Pancreas (tissue), 10 donors: ENCODE results near the gene BCL6. TPM values are rescaled to one million over a fixed set of nuclear protein-coding genes. Genes with fewer than 3 reads are reported as not detected.

Source experiments
- ATAC-seq, 4 donors: fragments of 200-7000 bp; cut with Tn5 transposase; one replicate each; pipeline versions ENCODE4 v1.8.0 to v1.9.1; 2020; ENCODE audit warnings: mild to moderate bottlenecking in 4 of 4, moderate library complexity in 4 of 4
- DNase-seq, 6 donors: peaks; one replicate each; pipeline ENCODE4 v3.0.0-alpha.2; 2020
- FAIRE-seq: peaks from 2 replicates; lab custom pipeline; 2012; peaks lifted over from hg19 to GRCh38; lab: Jason Lieb, UNC
- H3K27ac ChIP-seq, 4 donors: fragments of 200-600 bp; sonication (generic); 1 replicate in 3 of 4; 2 replicates in 1 of 4; pipeline versions ENCODE4 v1.5.0 to v1.8.0; 2020
- H3K27me3 ChIP-seq, 4 donors: fragments of 200-600 bp; one replicate each; pipeline ENCODE4 v1.8.0; 2021
- H3K36me3 ChIP-seq, 3 donors: fragments of 200-600 bp; sonication (generic) in 1 of 3; one replicate each; pipeline versions ENCODE4 v1.5.0 to v1.8.0; 2020 to 2021
- H3K4me1 ChIP-seq, 3 donors: fragments of 200-600 bp; one replicate each; pipeline ENCODE4 v1.8.0; 2021
- H3K4me3 ChIP-seq, 4 donors: fragments of 200-600 bp; sonication (generic) in 2 of 4; one replicate each; pipeline versions ENCODE4 v1.5.0 to v1.8.0; 2020 to 2021
- H3K9me3 ChIP-seq, 4 donors: fragments of 200-600 bp; one replicate each; pipeline ENCODE4 v1.8.0; 2021
- WGBS, 2 donors: extraction: QIAGEN DNeasy Blood & Tissue Kit; methylation state at CpG; one replicate each; pipeline ENCODE4 v1.1.7; 2013; 5-methylcytosine and 5-hydroxymethylcytosine counted together
- intact Hi-C, 3 donors: fragments of 100-400 bp; cut with DNase I; formaldehyde crosslinking; loops; one replicate each; pipeline versions ENCODE4 v1.11.1 to v1.14.2; 2022
- polyA plus RNA-seq, 2 donors: library from polyadenylated mRNA; stranded (reverse); fragments of 200-250 nt; gene quantifications; one replicate each; pipeline ENCODE4 v1.2.3, GENCODE V29; 2013
- total RNA-seq, 6 donors: library from RNA; stranded (reverse); fragmentation: NEBNext Ultra II Directional in 4 of 6; extraction: Animal tissue kit (Norgen Biotek cat#: 25700) in 4 of 6; gene quantifications; one replicate each; pipeline versions ENCODE4 v1.2.1 to v1.2.4, GENCODE V29; 2021 to 2023
- TF ChIP-seq, protein P1 (sequence below), 4 donors: fragments of 200-600 bp; sonication (generic) in 3 of 4; IDR thresholded peaks; one replicate each; pipeline versions ENCODE4 v1.5.0 to v1.8.0; 2021; ENCODE audit warnings: antibody characterized with exemption in 4 of 4
- donor health status: healthy with polysubstance abuse.
- donor health status: DM: no; HTN: no; CAD: no; lungs with moderate emphysema.
- donor health status: DM: no; HTN: no; CAD: no.
- donor health status: control.
- donor health status: control.
- donor health status: Bipolar disorder and iron deficiency.
- donor health status: DM: yes; HTN: yes; CAD: no.
- donor health status: DM: no; HTN: no; CAD: no.
- donor health status: DM: no; HTN: no; CAD: no.
- donor health status: DM: yes; HTN: yes; CAD: no.

Gene BCL6
- total and polyA plus RNA-seq, 8 donors = 19.0 to 48.1 (median 30.5) TPM

DNA sequence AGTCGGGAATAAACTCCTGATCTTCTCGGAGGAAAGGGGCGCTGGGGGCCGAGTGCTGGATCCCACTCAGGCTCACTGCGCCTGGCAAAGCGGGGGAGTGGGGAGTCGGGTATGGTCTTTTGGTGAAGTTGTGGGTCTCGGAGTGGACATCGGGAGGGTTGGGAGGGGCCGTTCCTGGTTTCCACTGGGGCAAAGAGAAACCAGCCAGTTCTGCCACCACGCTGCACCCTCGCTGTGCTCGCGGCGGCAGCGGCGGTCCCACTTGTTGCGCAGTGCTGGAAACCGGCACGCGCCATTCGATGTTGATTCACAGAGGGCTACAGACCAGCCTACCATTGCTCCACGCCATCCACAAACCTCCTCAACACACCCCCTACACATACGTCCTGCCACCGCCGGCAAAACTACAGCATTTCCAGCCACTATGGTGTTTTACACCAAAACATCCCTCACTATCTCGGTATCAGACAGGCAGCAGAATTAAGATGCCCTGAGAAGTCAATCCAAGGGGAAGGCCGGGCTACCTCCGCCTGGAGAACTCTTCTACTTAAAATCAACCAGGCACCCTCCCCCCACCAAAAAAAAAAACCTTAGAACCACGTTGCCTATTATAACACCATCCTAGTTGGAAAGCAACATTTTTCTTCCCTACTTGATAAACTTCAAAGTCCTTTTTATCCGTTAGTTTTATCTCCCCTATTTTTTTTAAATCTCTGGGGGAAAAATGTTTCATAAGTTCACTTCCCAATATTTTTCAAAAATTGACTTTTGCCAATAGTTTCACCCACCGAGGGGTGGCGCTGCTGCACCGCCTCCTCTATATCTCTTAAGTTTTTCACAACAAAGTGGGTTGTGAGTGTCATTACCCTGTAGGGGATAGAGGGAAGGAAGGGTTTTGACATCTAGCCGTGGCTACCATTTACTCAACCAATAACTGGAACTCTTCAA, 3.6 kb downstream of the BCL6 start:
- Histone ChIP-seq H3K4me3 (peak overlapping the region; percentile 20 to 80 (median 60)), H3K9me3 (no peaks in the 10 kb centered on the region), H3K27ac (peak overlapping the region; percentile 99), H3K36me3 (no peaks in the 10 kb centered on the region), H3K27me3 (no peaks in the 10 kb centered on the region), H3K4me1 (peaks cover 4 to 9% (median 7%) of the 10 kb centered on the region in 3 donors)
- intact Hi-C loops = loop anchor here in 1 of 3 donors (10.0 kb wide), 2 partner anchors 303 to 553 kb away; no protein-coding TSS in a partner anchor
- DNase-seq = peak; percentile 52 to 81 (median 70)
- no peak for FAIRE-seq
- TF ChIP-seq, protein P1, sequence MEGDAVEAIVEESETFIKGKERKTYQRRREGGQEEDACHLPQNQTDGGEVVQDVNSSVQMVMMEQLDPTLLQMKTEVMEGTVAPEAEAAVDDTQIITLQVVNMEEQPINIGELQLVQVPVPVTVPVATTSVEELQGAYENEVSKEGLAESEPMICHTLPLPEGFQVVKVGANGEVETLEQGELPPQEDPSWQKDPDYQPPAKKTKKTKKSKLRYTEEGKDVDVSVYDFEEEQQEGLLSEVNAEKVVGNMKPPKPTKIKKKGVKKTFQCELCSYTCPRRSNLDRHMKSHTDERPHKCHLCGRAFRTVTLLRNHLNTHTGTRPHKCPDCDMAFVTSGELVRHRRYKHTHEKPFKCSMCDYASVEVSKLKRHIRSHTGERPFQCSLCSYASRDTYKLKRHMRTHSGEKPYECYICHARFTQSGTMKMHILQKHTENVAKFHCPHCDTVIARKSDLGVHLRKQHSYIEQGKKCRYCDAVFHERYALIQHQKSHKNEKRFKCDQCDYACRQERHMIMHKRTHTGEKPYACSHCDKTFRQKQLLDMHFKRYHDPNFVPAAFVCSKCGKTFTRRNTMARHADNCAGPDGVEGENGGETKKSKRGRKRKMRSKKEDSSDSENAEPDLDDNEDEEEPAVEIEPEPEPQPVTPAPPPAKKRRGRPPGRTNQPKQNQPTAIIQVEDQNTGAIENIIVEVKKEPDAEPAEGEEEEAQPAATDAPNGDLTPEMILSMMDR (IDR thresholded peaks at IDR 0.05) = peak; percentile 32 to 76 (median 73)
- 1% methylated on average over 35 of the region's 35 CpGs for WGBS, 2 donors
- ATAC-seq = peak in 2 of 4 donors; percentile 18 to 22

DNA sequence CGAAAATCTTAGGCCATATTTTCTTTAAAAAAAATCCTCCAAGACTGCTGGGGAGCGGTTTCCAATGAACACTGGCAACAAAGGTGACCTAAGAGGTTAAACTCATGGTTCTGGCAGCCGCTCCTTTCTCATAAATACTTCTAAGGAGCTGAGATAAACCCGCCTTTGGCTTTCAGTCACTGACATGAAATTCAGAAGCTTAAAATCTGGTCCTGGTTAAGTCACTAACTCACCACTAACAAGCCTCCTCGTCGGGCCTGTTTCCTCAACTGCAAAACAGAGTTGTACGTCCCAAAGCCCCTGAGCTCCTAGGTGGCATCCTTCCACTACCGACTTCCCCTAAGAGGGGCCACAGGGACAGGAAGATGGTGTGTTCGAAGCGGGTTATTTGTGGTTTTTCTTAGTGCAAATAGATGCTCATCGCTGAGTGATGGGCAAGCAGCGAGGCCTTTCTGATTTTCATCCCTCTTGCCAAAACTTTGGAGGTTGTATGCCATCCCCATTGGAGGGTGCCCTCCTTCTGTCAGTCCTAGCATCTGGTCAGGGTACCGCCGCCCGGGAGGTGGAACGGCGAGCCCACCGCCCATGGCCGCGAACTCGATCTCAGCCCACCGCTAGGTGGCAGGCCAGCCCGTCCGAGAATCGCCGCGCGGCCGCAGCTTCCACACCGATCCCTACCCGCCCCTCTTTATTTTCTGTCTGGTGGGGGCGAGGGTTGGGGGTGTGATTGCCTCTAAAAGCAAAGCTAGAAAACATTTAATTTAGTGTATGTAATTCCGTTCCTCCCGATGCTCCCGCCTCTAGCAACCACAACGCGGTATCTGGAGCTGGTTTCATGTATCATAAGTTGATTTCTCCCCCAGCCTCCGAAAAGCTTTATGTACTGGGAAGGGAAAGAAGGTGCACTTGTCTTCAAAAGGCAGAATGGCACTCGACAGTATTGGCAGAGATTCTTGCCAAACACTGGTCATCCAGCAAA, 4.6 kb downstream of the BCL6 start:
- H3K27ac ChIP-seq = peak overlapping the region; percentile 65 to 99 (median 86)
- H3K27me3 ChIP-seq = no peaks in the 10 kb centered on the region
- 4 to 5% methylated on average over 39 of the region's 39 CpGs for WGBS, 2 donors
- no peaks in the 10 kb centered on the region for H3K36me3 ChIP-seq
- TF ChIP-seq, protein P1 (IDR thresholded peaks at IDR 0.05) = peak; percentile 73 to 86 (median 84)
- peak overlapping the region; percentile 20 to 80 (median 60) for H3K4me3 ChIP-seq
- H3K9me3 ChIP-seq = no peaks in the 10 kb centered on the region
- no peak for FAIRE-seq
- ATAC-seq = peak in 3 of 4 donors; percentile 9 to 21 (median 15)
- peaks cover 4 to 14% (median 7%) of the 10 kb centered on the region in 3 donors for H3K4me1 ChIP-seq
- peak; percentile 47 to 87 (median 70) for DNase-seq
- intact Hi-C loops = loop anchor here in 1 of 3 donors (10.0 kb wide), 2 partner anchors 304 to 554 kb away; no protein-coding TSS in a partner anchor

DNA sequence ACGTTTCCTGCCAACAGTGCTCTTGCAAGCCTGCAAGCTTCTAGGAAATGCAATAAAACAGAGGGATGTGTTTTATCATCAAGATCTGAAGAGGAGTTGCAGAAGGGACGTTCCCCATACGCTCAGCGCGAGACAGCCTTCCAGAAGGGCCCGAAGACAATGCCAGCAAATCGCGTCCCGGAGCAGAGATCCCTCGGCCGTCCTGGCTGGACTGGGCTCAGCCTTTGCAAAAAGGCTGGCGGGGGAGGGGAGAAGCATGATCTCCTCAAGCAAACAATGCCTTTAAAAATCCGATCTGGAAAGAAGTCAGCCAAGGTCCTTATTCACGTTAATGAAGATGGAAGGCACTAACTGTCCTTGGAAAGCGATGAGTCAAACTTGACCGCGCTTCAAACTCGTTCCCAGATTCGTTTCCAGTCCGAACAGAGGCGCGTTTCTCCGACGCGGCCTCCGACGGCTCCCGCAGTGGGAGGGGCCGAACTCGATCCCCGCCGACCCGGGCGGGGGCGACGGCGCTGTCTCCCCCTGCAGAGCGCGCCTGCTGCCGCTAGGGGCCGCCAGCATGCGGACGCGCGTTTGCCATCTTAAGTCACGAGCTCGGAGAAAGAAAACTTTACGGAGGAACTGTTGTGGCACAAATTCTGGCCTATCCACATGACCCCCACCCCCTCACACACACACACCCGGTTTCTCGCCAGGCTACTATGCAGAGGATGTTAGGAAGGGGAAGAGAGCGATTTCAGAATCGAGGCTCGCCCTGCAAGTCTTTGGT, 5.5 kb downstream of the BCL6 start:
- DNase-seq (peak; percentile 63 to 89 (median 79)), FAIRE-seq (no peak), ATAC-seq (peak; percentile 23 to 46 (median 38))
- no peaks in the 10 kb centered on the region for H3K36me3 ChIP-seq
- TF ChIP-seq, protein P1 (IDR thresholded peaks at IDR 0.05) = peak; percentile 71 to 96 (median 94)
- WGBS, 2 donors = 3% methylated on average over 53 of the region's 53 CpGs
- H3K4me1 ChIP-seq = peaks cover 4 to 14% (median 7%) of the 10 kb centered on the region in 3 donors
- H3K9me3 ChIP-seq = no peaks in the 10 kb centered on the region
- intact Hi-C loops = loop anchor here in 2 of 3 donors (5.0 to 10.0 kb wide), 4 partner anchors 305 to 1218 kb away; no protein-coding TSS in a partner anchor
- no peaks in the 10 kb centered on the region for H3K27me3 ChIP-seq
- H3K4me3 ChIP-seq = peak overlapping the region; percentile 13 to 80 (median 50)
- H3K27ac ChIP-seq = peak overlapping the region; percentile 65 to 99 (median 86)

DNA sequence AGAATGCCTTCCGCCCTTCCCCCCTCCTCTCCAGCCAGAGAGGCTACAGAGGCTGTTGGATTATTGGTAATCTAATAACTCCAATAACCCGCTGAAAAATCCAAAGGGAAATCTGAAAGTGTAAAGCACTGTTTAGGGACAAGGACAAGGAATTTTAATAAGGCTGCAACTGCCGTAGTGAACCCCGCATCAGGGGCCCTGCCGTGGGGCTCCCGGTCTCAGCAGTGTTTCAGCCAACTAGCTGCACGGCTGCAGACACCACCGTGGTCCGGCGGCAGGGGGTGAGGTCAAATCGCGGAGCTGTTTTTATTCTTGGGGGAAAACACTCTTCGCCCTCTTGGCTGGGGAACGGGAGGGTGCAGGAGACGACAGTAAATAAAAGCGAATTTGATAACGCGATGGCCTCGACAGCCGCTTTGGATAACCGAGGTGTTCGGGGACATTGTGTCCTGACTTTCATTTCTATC, 6.1 kb downstream of the BCL6 start:
- FAIRE-seq (no peak), ATAC-seq (peak; percentile 0 to 6 (median 3)), DNase-seq (peak in 5 of 6 donors; percentile 38 to 77 (median 62))
- intact Hi-C loops = loop anchor here in 2 of 3 donors (5.0 kb wide), 2 partner anchors 1213 to 1218 kb away; no protein-coding TSS in a partner anchor
- no peaks in the 10 kb centered on the region for H3K9me3 ChIP-seq
- peaks cover 0 to 4% (median 0%) of the 10 kb centered on the region in 3 donors for H3K36me3 ChIP-seq
- H3K27ac ChIP-seq = peak overlapping the region; percentile 65 to 99 (median 86)
- H3K4me3 ChIP-seq = peak overlapping the region; percentile 13 to 80 (median 50)
- TF ChIP-seq, protein P1 (IDR thresholded peaks at IDR 0.05) = no peak
- no peaks in the 10 kb centered on the region for H3K27me3 ChIP-seq
- H3K4me1 ChIP-seq = peaks cover 4 to 14% (median 7%) of the 10 kb centered on the region in 3 donors
- WGBS, 2 donors = 0% methylated on average over 22 of the region's 22 CpGs
